Hepatocyte (in vitro differentiated cells): ENCODE results near the gene NEDD4L.

Source experiments
- EZH2 ChIP-seq: fragments of 200-600 bp; sonication (generic); IDR thresholded peaks from 2 replicates; pipeline ENCODE4 v1.6.1; 2016; ENCODE audit warnings: antibody characterized with exemption, mild to moderate bottlenecking, borderline replicate concordance
- TF ChIP-seq, protein P1 (sequence below): fragments of 200-600 bp; sonication (generic); IDR thresholded peaks from 2 replicates; pipeline ENCODE4 v1.5.1; 2016; ENCODE audit warnings: antibody characterized with exemption, mild to moderate bottlenecking; ENCODE audit not compliant: poor library complexity

DNA sequence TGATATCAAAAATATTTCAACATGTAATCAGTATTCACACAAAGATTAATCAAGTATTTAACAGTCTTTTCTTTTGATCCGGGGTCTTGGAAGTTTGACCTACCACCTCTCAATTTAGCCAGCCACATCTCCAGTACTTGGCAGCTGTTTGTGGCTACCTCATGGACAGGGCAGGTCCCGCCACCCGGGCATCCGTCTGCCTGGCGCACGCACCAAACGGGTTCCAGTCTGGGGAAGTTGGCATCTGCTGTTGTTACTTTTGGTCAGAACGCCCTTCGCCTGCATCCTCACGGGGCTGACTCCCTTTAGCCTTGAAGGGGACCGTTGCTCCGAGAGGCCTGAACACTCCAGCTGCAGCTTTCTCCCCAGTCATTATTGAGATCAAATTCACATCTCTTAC lies 81.7 kb downstream of the NEDD4L start:
- TF ChIP-seq, protein P1, sequence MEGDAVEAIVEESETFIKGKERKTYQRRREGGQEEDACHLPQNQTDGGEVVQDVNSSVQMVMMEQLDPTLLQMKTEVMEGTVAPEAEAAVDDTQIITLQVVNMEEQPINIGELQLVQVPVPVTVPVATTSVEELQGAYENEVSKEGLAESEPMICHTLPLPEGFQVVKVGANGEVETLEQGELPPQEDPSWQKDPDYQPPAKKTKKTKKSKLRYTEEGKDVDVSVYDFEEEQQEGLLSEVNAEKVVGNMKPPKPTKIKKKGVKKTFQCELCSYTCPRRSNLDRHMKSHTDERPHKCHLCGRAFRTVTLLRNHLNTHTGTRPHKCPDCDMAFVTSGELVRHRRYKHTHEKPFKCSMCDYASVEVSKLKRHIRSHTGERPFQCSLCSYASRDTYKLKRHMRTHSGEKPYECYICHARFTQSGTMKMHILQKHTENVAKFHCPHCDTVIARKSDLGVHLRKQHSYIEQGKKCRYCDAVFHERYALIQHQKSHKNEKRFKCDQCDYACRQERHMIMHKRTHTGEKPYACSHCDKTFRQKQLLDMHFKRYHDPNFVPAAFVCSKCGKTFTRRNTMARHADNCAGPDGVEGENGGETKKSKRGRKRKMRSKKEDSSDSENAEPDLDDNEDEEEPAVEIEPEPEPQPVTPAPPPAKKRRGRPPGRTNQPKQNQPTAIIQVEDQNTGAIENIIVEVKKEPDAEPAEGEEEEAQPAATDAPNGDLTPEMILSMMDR, result no peak
- TF ChIP-seq EZH2, result no peak
